Ovary (tissue), 3 donors: ENCODE data around the gene CEP20.

Experiments
- EP300 ChIP-seq: sonication (generic); formaldehyde crosslinking; IDR thresholded peaks from one replicate; pipeline ENCODE4 v1.6.1; 2017; ENCODE audit warnings: antibody characterized with exemption
- POLR2A ChIP-seq: fragments of 450-650 bp; IDR thresholded peaks from one replicate; pipeline ENCODE4 v1.6.1; 2017; ENCODE audit warnings: antibody characterized with exemption, mild to moderate bottlenecking, moderate library complexity
- TF ChIP-seq, protein P1 (sequence below), 3 donors: fragments of 450-650 bp in 2 of 3; fragments of 200-600 bp in 1 of 3; IDR thresholded peaks; one replicate each; pipeline versions ENCODE4 v1.5.1 to v1.8.0; 2016 to 2022; ENCODE audit warnings: antibody characterized with exemption in 3 of 3, mild to moderate bottlenecking in 1 of 3
- donor health status: DM: no; HTN: no; CAD: no.

DNA sequence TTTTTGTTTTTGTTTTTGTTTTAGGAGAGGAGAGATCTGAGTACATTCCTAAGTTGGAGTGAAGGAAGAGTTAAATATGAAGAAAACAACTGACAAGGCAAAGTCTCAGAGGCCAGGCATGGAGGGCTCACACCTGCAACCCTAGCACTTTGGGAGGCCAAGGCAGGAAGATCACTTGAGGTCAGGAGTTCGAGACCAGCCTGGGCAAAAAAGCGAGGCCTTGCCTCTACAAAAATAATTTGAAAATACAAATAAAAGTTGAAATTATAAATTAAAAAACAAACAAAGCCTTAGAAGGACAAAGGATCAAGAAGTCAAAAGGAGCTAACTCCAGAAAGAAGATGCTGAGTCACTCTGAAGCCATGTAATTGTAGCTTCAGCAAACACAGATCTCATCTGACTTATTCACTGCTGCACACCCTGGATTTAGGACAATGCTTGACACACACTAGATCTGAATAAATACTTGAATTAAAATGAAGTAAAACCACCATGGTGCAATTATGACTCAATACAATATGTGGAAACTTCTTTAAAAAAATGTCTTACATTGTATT lies 9.1 kb downstream of the CEP20 start:
- TF ChIP-seq, protein P1, sequence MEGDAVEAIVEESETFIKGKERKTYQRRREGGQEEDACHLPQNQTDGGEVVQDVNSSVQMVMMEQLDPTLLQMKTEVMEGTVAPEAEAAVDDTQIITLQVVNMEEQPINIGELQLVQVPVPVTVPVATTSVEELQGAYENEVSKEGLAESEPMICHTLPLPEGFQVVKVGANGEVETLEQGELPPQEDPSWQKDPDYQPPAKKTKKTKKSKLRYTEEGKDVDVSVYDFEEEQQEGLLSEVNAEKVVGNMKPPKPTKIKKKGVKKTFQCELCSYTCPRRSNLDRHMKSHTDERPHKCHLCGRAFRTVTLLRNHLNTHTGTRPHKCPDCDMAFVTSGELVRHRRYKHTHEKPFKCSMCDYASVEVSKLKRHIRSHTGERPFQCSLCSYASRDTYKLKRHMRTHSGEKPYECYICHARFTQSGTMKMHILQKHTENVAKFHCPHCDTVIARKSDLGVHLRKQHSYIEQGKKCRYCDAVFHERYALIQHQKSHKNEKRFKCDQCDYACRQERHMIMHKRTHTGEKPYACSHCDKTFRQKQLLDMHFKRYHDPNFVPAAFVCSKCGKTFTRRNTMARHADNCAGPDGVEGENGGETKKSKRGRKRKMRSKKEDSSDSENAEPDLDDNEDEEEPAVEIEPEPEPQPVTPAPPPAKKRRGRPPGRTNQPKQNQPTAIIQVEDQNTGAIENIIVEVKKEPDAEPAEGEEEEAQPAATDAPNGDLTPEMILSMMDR (IDR thresholded peaks at IDR 0.05): no peak
- TF ChIP-seq EP300: no peak
- no peak for TF ChIP-seq POLR2A
